Measurements from ENCODE around the gene SIK3.

- TF ChIP-seq POLR2A (IDR thresholded peaks at IDR 0.05; ENCODE audit: low read depth, low read length) (no peak), POLR2AphosphoS5 (IDR thresholded peaks at IDR 0.05; ENCODE audit: insufficient read depth, low read depth, low read length) (no peak), CTCF (IDR thresholded peaks at IDR 0.05; ENCODE audit: extremely low read depth in 1 of 2, insufficient read depth in 1 of 2, low read depth in 1 of 2, low read length in 2 of 2) (no peak), JUN (IDR thresholded peaks at IDR 0.05; ENCODE audit: borderline replicate concordance, insufficient read depth, insufficient read length, low read depth) (no peak), EZH2 (IDR thresholded peaks at IDR 0.05; ENCODE audit: borderline replicate concordance, low read depth, low read length, severe bottlenecking) (no peak), MAX (IDR thresholded peaks at IDR 0.05; ENCODE audit: insufficient read depth, insufficient read length) (no peak), GATA2 (IDR thresholded peaks at IDR 0.05; ENCODE audit: insufficient read depth, insufficient read length, low read depth, low read length) (no peak), MYC (IDR thresholded peaks at IDR 0.05; ENCODE audit: low read depth, low read length) (no peak), FOS (IDR thresholded peaks at IDR 0.05; ENCODE audit: borderline replicate concordance, insufficient read depth, low read length) (no peak)
Observed at GRCh38 chr11:116862951-116863350, 235.3 kb downstream of the SIK3 start.

Measured in endothelial cell of umbilical vein (primary cell).